HepG2 (cell line): ENCODE data around the gene ZNF574. TPM values are rescaled to one million over a fixed set of nuclear protein-coding genes. Genes with fewer than 3 reads are reported as not detected.

Experiments
- CSRNP1 ChIP-seq: sonication (generic); formaldehyde crosslinking; IDR thresholded peaks from 2 replicates; pipeline ENCODE4 v1.8.1; 2023; ENCODE audit warnings: mild to moderate bottlenecking, missing genetic modification reagents
- MAZ ChIP-seq, 2 experiments: sonication (generic) in 1 of 2; formaldehyde crosslinking in 1 of 2; IDR thresholded peaks; 2 replicates each; pipeline versions ENCODE4 v1.5.0 to v1.6.1; 2012 to 2020; ENCODE audit warnings: low read depth in 2 of 2, mild to moderate bottlenecking in 2 of 2, borderline replicate concordance in 1 of 2, improper control_type of control experiment in 1 of 2, low read length in 1 of 2, missing genetic modification reagents in 1 of 2, moderate library complexity in 1 of 2
- NFKBIZ ChIP-seq: IDR thresholded peaks from 2 replicates; pipeline ENCODE4 v1.6.1; 2018; ENCODE audit warnings: missing genetic modification reagents, missing compliant biosample characterization
- NFRKB ChIP-seq: fragments of 450-650 bp; IDR thresholded peaks from 2 replicates; pipeline ENCODE4 v1.6.1; 2017
- RARA ChIP-seq: IDR thresholded peaks from 2 replicates; pipeline ENCODE4 v1.6.1; 2016; ENCODE audit warnings: missing genetic modification reagents, missing compliant biosample characterization
- SNAPC4 ChIP-seq: sonication (generic); formaldehyde crosslinking; IDR thresholded peaks from 2 replicates; pipeline ENCODE4 v1.4.0; 2020; ENCODE audit warnings: mild to moderate bottlenecking, missing genetic modification reagents
- TFAP4 ChIP-seq: sonication (generic); IDR thresholded peaks from 2 replicates; pipeline ENCODE4 v1.6.1; 2016; ENCODE audit warnings: low read depth, borderline replicate concordance
- ZNF256 ChIP-seq: sonication (generic); formaldehyde crosslinking; conservative IDR thresholded peaks from 2 replicates; pipeline ENCODE4 v1.4.0; 2020; ENCODE audit warnings: missing genetic modification reagents
- ZNF451 ChIP-seq: sonication (generic); formaldehyde crosslinking; IDR thresholded peaks from 2 replicates; pipeline ENCODE4 v1.5.0; 2020; ENCODE audit warnings: mild to moderate bottlenecking, missing genetic modification reagents
- ZNF782 ChIP-seq: sonication (generic); formaldehyde crosslinking; IDR thresholded peaks from 2 replicates; pipeline ENCODE4 v1.4.0; 2020; ENCODE audit warnings: missing genetic modification reagents, mild to moderate bottlenecking, borderline replicate concordance
- polyA plus RNA-seq, 8 experiments: library from polyadenylated mRNA; depleted of rRNA in 3 of 8; stranded (reverse) in 7 of 8; unstranded in 1 of 8; fragments of >200 nt; fragmentation: Illumina TruSeq in 4 of 8; extraction: Trizol in 4 of 8; gene quantifications; 2 replicates each; pipeline versions ENCODE4 v1.2.1 to v1.2.3, GENCODE V29; 2011 to 2016; ENCODE audit warnings: low read depth in 4 of 8, missing spikeins in 1 of 8, mixed read lengths in 1 of 8; ENCODE audit not compliant: insufficient read depth in 1 of 8
- total RNA-seq, 5 experiments: library from RNA; depleted of rRNA; stranded (reverse); fragments of >200 nt; fragmentation: Illumina TruSeq; extraction: Trizol; gene quantifications; 2 replicates each; pipeline ENCODE4 v1.2.3, GENCODE V29; 2016; ENCODE audit warnings: low read depth in 1 of 5
- TF ChIP-seq, protein P1 (sequence below): sonication (generic); formaldehyde crosslinking; conservative IDR thresholded peaks from 2 replicates; pipeline ENCODE4 v1.4.0; 2020; ENCODE audit warnings: missing genetic modification reagents
- TF ChIP-seq, protein P2 (sequence below): sonication (generic); formaldehyde crosslinking; IDR thresholded peaks from 2 replicates; pipeline ENCODE4 v1.8.1; 2023; ENCODE audit warnings: mild to moderate bottlenecking, inconsistent platforms, moderate library complexity, missing genetic modification reagents, borderline replicate concordance
- TF ChIP-seq, protein P3 (sequence below): sonication (generic); formaldehyde crosslinking; IDR thresholded peaks from 2 replicates; pipeline ENCODE4 v1.5.0; 2020; ENCODE audit warnings: mild to moderate bottlenecking, missing genetic modification reagents

ZNF574 gene
- total and polyA plus RNA-seq, 2 of the 13 experiments (the other 11 are each of a cell fraction or from before 2014, with no cell fraction given): 7.7 to 7.9 TPM

GRCh38 chr19:42074513-42075363 is 1.2 kb upstream of the ZNF574 start (continued):
- TF ChIP-seq, protein P1, sequence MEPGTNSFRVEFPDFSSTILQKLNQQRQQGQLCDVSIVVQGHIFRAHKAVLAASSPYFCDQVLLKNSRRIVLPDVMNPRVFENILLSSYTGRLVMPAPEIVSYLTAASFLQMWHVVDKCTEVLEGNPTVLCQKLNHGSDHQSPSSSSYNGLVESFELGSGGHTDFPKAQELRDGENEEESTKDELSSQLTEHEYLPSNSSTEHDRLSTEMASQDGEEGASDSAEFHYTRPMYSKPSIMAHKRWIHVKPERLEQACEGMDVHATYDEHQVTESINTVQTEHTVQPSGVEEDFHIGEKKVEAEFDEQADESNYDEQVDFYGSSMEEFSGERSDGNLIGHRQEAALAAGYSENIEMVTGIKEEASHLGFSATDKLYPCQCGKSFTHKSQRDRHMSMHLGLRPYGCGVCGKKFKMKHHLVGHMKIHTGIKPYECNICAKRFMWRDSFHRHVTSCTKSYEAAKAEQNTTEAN (CRISPR knock-in tag): no peak
- TF ChIP-seq MAZ (IDR thresholded peaks at IDR 0.05; ENCODE audit: borderline replicate concordance, low read depth, low read length) (no peak), MAZ (CRISPR knock-in tag; IDR thresholded peaks at IDR 0.05; ENCODE audit: low read depth) (no peak), ZNF451 (CRISPR knock-in tag) (0 out of 2 replicates have a peak, but pooled peaks have one; percentile 5), ZNF256 (CRISPR knock-in tag) (no peak), TFAP4 (no peak), RARA (CRISPR knock-in tag) (no peak), CSRNP1 (CRISPR knock-in tag) (peak; percentile 10; the same call in 1 of the 2 replicates), ZNF782 (no peak), NFRKB (no peak), NFKBIZ (no peak), SNAPC4 (CRISPR knock-in tag) (0 out of 2 replicates have a peak, but pooled peaks have one; percentile 18)
- TF ChIP-seq, protein P2, sequence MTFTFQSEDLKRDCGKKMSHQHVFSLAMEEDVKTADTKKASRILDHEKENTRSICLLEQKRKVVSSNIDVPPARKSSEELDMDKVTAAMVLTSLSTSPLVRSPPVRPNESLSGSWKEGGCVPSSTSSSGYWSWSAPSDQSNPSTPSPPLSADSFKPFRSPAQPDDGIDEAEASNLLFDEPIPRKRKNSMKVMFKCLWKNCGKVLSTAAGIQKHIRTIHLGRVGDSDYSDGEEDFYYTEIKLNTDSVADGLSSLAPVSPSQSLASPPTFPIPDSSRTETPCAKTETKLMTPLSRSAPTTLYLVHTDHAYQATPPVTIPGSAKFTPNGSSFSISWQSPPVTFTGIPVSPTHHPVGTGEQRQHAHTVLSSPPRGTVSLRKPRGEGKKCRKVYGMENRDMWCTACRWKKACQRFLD (CRISPR knock-in tag): no peak
- TF ChIP-seq, protein P3, sequence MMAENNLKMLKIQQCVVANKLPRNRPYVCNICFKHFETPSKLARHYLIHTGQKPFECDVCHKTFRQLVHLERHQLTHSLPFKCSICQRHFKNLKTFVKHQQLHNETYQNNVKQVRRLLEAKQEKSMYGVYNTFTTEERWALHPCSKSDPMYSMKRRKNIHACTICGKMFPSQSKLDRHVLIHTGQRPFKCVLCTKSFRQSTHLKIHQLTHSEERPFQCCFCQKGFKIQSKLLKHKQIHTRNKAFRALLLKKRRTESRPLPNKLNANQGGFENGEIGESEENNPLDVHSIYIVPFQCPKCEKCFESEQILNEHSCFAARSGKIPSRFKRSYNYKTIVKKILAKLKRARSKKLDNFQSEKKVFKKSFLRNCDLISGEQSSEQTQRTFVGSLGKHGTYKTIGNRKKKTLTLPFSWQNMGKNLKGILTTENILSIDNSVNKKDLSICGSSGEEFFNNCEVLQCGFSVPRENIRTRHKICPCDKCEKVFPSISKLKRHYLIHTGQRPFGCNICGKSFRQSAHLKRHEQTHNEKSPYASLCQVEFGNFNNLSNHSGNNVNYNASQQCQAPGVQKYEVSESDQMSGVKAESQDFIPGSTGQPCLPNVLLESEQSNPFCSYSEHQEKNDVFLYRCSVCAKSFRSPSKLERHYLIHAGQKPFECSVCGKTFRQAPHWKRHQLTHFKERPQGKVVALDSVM (CRISPR knock-in tag): peak; percentile 74
